Measurements from ENCODE around the gene FBXL7.

The FBXL7 gene

GRCh38 chr5:15702102-15702501 is 202.1 kb downstream of the FBXL7 start:
- no peak for DNase-seq (ENCODE audit: low read depth in 1 of 2, low spot score in 1 of 2)

GRCh38 chr5:15703901-15704300 is 203.9 kb downstream of the FBXL7 start:
- no peak for DNase-seq (ENCODE audit: low read depth in 1 of 2, low spot score in 1 of 2)

- DNase-seq (ENCODE audit: low read depth in 1 of 2, low spot score in 1 of 2): no peak
These were observed 204.5 kb downstream of the FBXL7 start for GRCh38 chr5:15704397-15704947.

GRCh38 chr5:15707631-15708030 is 207.7 kb downstream of the FBXL7 start:
- no peak for DNase-seq (ENCODE audit: low read depth in 1 of 2, low spot score in 1 of 2)

GRCh38 chr5:15711892-15712291 is 211.9 kb downstream of the FBXL7 start:
- no peak for DNase-seq (ENCODE audit: low read depth in 1 of 2, low spot score in 1 of 2)

GRCh38 chr5:15715535-15715934 is 215.6 kb downstream of the FBXL7 start:
- no peak for DNase-seq (ENCODE audit: low read depth in 1 of 2, low spot score in 1 of 2)

GRCh38 chr5:15715967-15716366 is 216.0 kb downstream of the FBXL7 start:
- no peak for DNase-seq (ENCODE audit: low read depth in 1 of 2, low spot score in 1 of 2)

- no peak for DNase-seq (ENCODE audit: low read depth in 1 of 2, low spot score in 1 of 2)
These were observed 217.0 kb downstream of the FBXL7 start for GRCh38 chr5:15717001-15717400.

- DNase-seq (ENCODE audit: low read depth in 1 of 2, low spot score in 1 of 2): no peak
These were observed 218.6 kb downstream of the FBXL7 start for GRCh38 chr5:15718421-15719179.

- DNase-seq (ENCODE audit: low read depth in 1 of 2, low spot score in 1 of 2): no peak
These were observed 219.8 kb downstream of the FBXL7 start for GRCh38 chr5:15719784-15720183.

GRCh38 chr5:15720515-15720914 is 220.5 kb downstream of the FBXL7 start:
- no peak for DNase-seq (ENCODE audit: low read depth in 1 of 2, low spot score in 1 of 2)

- no peak for DNase-seq (ENCODE audit: low read depth in 1 of 2, low spot score in 1 of 2)
These were observed 222.3 kb downstream of the FBXL7 start for GRCh38 chr5:15722305-15722704.

- no peak for DNase-seq (ENCODE audit: low read depth in 1 of 2, low spot score in 1 of 2)
These were observed 227.4 kb downstream of the FBXL7 start for GRCh38 chr5:15727375-15727774.

GRCh38 chr5:15728811-15729210 is 228.8 kb downstream of the FBXL7 start:
- no peak for DNase-seq (ENCODE audit: low read depth in 1 of 2, low spot score in 1 of 2)

- no peak for DNase-seq (ENCODE audit: low read depth in 1 of 2, low spot score in 1 of 2)
These were observed 231.7 kb downstream of the FBXL7 start for GRCh38 chr5:15731699-15732098.

GRCh38 chr5:15734058-15734457 is 234.1 kb downstream of the FBXL7 start:
- DNase-seq (ENCODE audit: low read depth in 1 of 2, low spot score in 1 of 2): no peak

- DNase-seq (ENCODE audit: low read depth in 1 of 2, low spot score in 1 of 2): no peak
These were observed 237.2 kb downstream of the FBXL7 start for GRCh38 chr5:15737036-15737821.

GRCh38 chr5:15737871-15738664 is 238.1 kb downstream of the FBXL7 start:
- no peak for DNase-seq (ENCODE audit: low read depth in 1 of 2, low spot score in 1 of 2)

- DNase-seq (ENCODE audit: low read depth in 1 of 2, low spot score in 1 of 2): no peak
These were observed 240.4 kb downstream of the FBXL7 start for GRCh38 chr5:15740383-15740782.

- no peak for DNase-seq (ENCODE audit: low read depth in 1 of 2, low spot score in 1 of 2)
These were observed 241.6 kb downstream of the FBXL7 start for GRCh38 chr5:15741591-15741990.

GRCh38 chr5:15746833-15747232 is 246.9 kb downstream of the FBXL7 start:
- no peak for DNase-seq (ENCODE audit: low read depth in 1 of 2, low spot score in 1 of 2)

Measured in stimulated activated CD4-positive, alpha-beta T cell treated with anti-CD3 and anti-CD28 coated beads, Interleukin-15, amount 100 ng/mL, for 1 hour (primary cell).